PC-3 (cell line): Measurements from ENCODE around the gene GSN.

ENCODE experiments used
- CTCF ChIP-seq: fragments of 300-600 bp; sonication (generic); conservative IDR thresholded peaks from 2 replicates; pipeline ENCODE4 v1.5.1; 2017; ENCODE audit warnings: antibody characterized with exemption, low read depth, mild to moderate bottlenecking, low read length
- EZH2 ChIP-seq: fragments of 300-600 bp; sonication (generic); IDR thresholded peaks from one replicate; pipeline ENCODE4 v1.6.1; 2017; ENCODE audit warnings: antibody characterized with exemption, mild to moderate bottlenecking, low read length; ENCODE audit not compliant: unreplicated experiment
- EZH2phosphoT487 ChIP-seq: fragments of 300-600 bp; sonication (generic); IDR thresholded peaks from 2 replicates; pipeline ENCODE4 v1.6.1; 2018; ENCODE audit warnings: mild to moderate bottlenecking, antibody characterized with exemption, low read length, borderline replicate concordance

GRCh38 chr9:121318631-121319382 is 50.8 kb downstream of the GSN start:
- TF ChIP-seq CTCF, result no peak
- no peak for TF ChIP-seq EZH2phosphoT487
- TF ChIP-seq EZH2, result no peak
